Ramos (cell line): ENCODE data around the gene LRRC61.
"Not testable (repeated sequence)": the region's sequence is repeated elsewhere in the genome, so short reads cannot be mapped to it uniquely, and the experiment has no call there.

Source experiments
- in situ Hi-C: fragments of 300-500 bp; cut with MboI; formaldehyde crosslinking; loops from one replicate; pipeline ENCODE4 v1.14.3; 2022; ENCODE audit warnings: low sequenced_read_pairs; ENCODE audit not compliant: unreplicated experiment

Gene LRRC61, protein sequence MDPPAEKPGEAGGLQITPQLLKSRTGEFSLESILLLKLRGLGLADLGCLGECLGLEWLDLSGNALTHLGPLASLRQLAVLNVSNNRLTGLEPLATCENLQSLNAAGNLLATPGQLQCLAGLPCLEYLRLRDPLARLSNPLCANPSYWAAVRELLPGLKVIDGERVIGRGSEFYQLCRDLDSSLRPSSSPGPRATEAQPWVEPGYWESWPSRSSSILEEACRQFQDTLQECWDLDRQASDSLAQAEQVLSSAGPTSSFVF

DNA sequence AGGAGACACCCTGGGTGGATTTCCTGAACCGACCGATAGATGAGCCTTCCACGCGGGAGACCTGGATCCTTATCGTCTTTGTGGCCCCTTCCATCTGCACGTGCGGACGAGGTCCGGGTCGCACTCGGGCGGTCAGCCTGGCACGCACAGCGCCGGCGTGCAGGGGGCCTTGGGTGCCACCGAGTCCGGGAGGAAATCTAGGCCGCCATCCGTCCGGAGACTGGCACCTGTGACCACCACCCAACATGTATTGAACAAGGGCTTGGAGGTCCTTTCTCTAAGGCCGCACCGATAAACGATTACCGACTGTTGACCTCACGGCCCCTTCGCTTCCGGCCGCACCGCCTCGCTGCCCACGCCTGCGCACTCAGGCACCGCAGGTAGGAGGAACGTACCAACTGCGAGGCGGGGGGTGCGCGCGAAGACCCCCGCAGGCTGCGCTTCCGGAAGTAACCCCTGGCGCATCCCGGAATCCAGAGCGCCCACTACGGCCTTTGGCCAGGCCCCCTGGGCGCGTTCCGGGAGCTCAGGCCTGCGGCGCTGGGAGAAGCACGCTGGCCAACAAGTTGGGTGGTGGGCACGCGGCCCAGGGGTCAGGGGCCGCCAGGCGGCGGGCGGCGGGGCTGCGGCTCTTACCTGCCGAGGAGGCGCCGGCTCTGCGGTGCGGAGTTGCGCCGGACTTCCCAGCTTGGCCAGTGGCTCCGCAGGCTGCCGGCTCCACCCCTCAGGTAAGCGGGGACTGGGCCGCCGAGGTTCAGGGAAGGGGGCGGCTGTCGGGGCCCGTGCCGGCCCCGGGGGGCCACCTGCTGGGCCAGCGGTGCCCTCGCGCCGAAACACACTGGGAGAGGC lies at the start of gene LRRC61, which contains the start of gene ACTR3C:
TSS of gene LRRC61 (plus strand) at position 523 of the 849 bp plus-strand sequence. CDS start 13,507 bp downstream, outside the sequence.
TSS of gene ACTR3C (minus strand) at position 713 of the 849 bp plus-strand sequence. CDS start 28,249 bp downstream, outside the sequence.
- in situ Hi-C loops: no loop called here

- in situ Hi-C loops: loop anchor here (25.0 kb wide), 1 partner anchor 486 kb away; no protein-coding TSS in a partner anchor
Measured at GRCh38 chr7:150276132-150276695, 46.9 kb upstream of the LRRC61 start.

- in situ Hi-C loops: loop anchor here (25.0 kb wide), 1 partner anchor 484 kb away; no protein-coding TSS in a partner anchor
Measured at GRCh38 chr7:150278383-150278782, 44.8 kb upstream of the LRRC61 start.

GRCh38 chr7:150281681-150282403 lies 41.3 kb upstream of the LRRC61 start:
- in situ Hi-C loops: loop anchor here (25.0 kb wide), 1 partner anchor 480 kb away; no protein-coding TSS in a partner anchor

DNA sequence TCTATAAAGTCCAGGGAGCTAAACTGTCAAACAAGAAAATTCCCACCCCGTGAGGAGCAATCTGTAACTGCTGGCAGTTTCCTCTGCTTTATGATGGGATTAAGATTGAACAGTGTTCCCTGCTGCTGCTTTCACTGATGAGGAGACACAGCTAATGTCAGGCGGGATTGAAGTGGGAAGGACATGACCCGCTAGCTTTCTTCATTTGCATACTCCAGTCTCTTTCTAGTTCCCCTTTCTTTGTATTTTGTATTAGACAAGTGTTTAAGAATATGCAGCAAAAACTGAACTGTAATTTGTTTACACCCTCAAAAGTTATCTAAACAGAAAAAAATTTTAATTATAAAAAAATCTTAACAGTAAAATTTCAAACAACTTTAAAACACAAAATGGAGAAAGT lies 40.0 kb upstream of the LRRC61 start:
- in situ Hi-C loops: loop anchor here (25.0 kb wide), 1 partner anchor 479 kb away; no protein-coding TSS in a partner anchor

- in situ Hi-C loops: loop anchor here (25.0 kb wide), 1 partner anchor 479 kb away; no protein-coding TSS in a partner anchor
Measured at GRCh38 chr7:150283608-150284007, 39.5 kb upstream of the LRRC61 start.

GRCh38 chr7:150285849-150286754 lies 37.1 kb upstream of the LRRC61 start:
- in situ Hi-C loops: loop anchor here (25.0 kb wide), 1 partner anchor 476 kb away; no protein-coding TSS in a partner anchor

GRCh38 chr7:150287815-150288214 lies 35.3 kb upstream of the LRRC61 start:
- in situ Hi-C loops: loop anchor here (25.0 kb wide), 1 partner anchor 474 kb away; no protein-coding TSS in a partner anchor

- in situ Hi-C loops: loop anchor here (25.0 kb wide), 1 partner anchor 473 kb away; no protein-coding TSS in a partner anchor
Measured at GRCh38 chr7:150288816-150289215, 34.3 kb upstream of the LRRC61 start.

DNA sequence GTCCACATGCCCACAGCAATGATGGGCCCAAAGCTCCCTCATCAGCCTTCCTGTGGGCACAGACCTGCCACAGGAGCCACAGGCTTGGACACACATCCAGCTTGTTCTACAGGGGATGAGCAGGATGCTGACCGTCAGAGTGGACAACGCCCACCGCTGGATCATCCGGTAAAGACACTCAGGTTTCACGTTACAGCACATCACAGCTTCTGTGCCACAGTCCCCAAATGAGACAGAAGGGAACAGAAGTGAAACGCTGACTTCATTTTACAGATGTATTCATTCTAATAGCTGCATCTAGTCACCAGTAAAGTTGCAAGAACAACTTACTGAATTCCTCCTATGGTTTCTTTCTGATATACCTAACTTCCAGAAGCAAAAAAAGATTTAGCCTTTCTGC lies 32.8 kb upstream of the LRRC61 start:
- in situ Hi-C loops: loop anchor here (25.0 kb wide), 1 partner anchor 472 kb away; no protein-coding TSS in a partner anchor

- in situ Hi-C loops: loop anchor here (25.0 kb wide), 1 partner anchor 467 kb away; no protein-coding TSS in a partner anchor
Measured at GRCh38 chr7:150295027-150295426, 28.1 kb upstream of the LRRC61 start.

GRCh38 chr7:150295614-150296013 lies 27.5 kb upstream of the LRRC61 start:
- in situ Hi-C loops: loop anchor here (25.0 kb wide), 1 partner anchor 467 kb away; no protein-coding TSS in a partner anchor

- in situ Hi-C loops: loop anchor here (25.0 kb wide), 1 partner anchor 465 kb away; no protein-coding TSS in a partner anchor
Measured at GRCh38 chr7:150296802-150297201, 26.4 kb upstream of the LRRC61 start.

DNA sequence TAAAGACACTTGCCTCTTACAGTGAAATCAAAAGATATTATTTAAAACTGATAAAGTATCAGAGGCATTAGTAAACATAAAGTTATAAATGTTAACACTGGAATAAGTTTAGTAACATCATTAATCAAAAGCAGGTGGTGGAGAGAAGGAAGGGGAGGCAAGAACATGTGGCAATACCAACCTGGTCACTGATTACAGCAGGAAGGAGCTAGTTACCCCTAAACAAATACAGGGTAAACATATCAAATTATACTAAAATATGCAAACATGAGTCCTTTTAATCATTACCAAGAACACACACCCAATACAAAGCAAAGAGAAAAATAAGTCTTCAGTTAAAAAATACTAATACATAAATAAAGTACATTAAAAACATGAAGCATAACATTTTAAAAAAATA lies 25.2 kb upstream of the LRRC61 start:
- in situ Hi-C loops: loop anchor here (25.0 kb wide), 1 partner anchor 464 kb away; no protein-coding TSS in a partner anchor

GRCh38 chr7:150302908-150303310 lies 20.2 kb upstream of the LRRC61 start:
- in situ Hi-C loops: not testable (repeated sequence)

DNA sequence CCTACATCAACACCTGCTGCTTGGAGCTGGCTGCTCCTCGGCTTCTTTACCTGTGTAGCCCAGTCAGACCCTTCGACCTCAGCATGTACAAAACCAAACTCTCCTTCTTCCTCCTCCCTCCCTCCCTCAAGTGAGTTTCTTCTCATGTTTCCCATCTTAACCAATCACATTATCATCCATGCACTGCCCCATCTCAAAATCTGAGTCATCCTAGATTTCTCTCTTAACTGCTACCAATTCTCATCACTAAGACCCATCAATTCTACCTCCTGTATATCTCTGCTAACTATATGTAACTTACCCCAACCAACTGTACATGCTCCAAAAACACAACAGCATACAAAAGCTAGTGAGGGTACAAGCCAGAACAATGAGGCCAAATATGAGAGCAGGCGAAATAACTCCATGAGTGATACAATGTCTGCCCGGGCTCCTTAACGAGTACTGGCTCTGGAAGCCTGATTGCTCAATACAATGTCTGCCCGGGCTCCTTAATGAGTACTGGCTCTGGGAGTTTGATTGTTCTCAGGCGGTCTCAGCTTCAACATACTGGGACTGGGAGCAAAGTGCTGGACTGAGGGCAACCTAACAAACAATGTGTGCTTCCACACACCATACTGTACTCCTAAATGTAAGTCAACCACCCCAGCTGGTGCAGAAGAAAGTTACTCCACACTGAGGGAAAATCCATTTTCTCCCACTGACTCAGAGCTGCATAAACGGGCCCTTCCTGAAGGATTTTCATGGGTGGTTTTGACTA lies 18.5 kb upstream of the LRRC61 start:
- in situ Hi-C loops: not testable (repeated sequence)

DNA sequence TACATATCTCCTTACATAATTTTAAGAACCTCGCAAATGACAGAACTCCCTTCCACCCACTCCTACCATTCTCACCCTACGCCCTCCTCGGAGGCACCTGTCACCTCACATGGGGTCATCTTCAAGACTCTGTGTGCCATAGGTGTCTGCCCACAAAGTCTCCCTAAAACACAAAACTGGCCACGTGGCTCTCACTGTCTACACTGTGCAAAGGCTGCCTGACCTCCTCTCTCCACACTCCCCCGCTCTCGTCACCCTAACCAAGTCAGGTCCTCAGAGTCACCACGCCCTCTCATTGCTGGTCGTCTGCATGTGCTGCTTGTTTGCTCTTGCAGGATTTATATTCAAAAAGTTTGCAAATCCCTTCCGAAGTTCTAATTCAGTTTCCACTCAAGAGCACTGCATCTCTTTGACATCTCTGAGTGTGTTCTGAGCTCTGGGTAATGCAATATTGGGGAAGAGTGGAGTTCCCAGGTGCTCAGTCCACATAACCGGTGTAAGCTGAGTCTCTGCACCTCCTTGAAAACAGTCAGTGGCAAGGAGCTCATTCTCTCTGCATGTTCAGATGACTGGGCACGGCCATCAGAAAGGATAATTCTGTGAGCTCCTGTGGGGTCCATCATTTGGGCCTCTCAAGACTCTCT lies 17.8 kb upstream of the LRRC61 start:
- in situ Hi-C loops: not testable (repeated sequence)
